ENCODE results near the gene NDUFS4. TPM values are rescaled to one million over a fixed set of nuclear protein-coding genes. Genes with fewer than 3 reads are reported as not detected.
"Not testable (repeated sequence)": the region's sequence is repeated elsewhere in the genome, so short reads cannot be mapped to it uniquely, and the experiment has no call there.

The NDUFS4 gene
- total RNA-seq, 2 donors from 2014 or later, result 29.8 to 39.6 TPM

DNA sequence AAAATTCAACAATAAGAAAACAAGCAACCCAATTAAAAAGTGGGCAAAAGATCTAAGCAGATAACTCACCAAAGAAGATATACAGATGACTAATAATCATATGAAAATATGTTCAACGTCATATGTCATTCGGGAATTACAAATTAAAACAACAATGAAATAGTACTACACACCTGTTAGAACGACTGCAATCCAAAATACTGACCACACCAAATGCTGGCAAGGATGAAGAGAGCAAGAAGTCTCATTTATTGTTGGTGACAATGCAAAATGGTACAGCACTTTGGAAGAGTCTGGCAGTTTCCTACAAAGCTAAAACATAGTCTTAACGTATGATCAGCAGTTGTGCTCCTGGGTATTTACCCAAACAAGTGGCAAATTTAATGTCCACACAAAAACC, 37.5 kb downstream of the NDUFS4 start:
- H3K27ac ChIP-seq, result no peak overlapping the region
- TF ChIP-seq POLR2A (IDR thresholded peaks at IDR 0.05), result no peak
- TF ChIP-seq CTCF (IDR thresholded peaks at IDR 0.05), result no peak

GRCh38 chr5:53601570-53601969, 41.1 kb downstream of the NDUFS4 start:
- DNase-seq (no peak), ATAC-seq (no peak)
- Histone ChIP-seq H3K4me1 (no peaks in the 10 kb centered on the region), H3K36me3 (replicated peaks in 1 of 2; ENCODE audit: insufficient read depth in 1 of 2, low read depth in 2 of 2) (peaks cover 0 to 2% of the 10 kb centered on the region in 2 donors), H3K27me3 (no peaks in the 10 kb centered on the region), H3K27ac (no peak overlapping the region), H3K9me3 (no peaks in the 10 kb centered on the region), H3K4me3 (no peak overlapping the region)
- TF ChIP-seq POLR2A (IDR thresholded peaks at IDR 0.05), result no peak
- no peak for TF ChIP-seq CTCF (IDR thresholded peaks at IDR 0.05)
- intact Hi-C loops (cut with DNase I), result no loop called here
- 82 to 85% methylated on average over 5 of the region's 5 CpGs for WGBS, 2 donors

More for the DNA sequence above, 37.5 kb downstream of the NDUFS4 start:
- Histone ChIP-seq H3K36me3 (replicated peaks in 1 of 2; ENCODE audit: insufficient read depth in 1 of 2, low read depth in 2 of 2) (no peaks in the 10 kb centered on the region), H3K4me1 (peaks cover 5% of the 10 kb centered on the region), H3K4me3 (no peak overlapping the region), H3K27me3 (no peaks in the 10 kb centered on the region), H3K9me3 (no peaks in the 10 kb centered on the region)
- DNase-seq, result no peak
- ATAC-seq, result no peak
- intact Hi-C loops (cut with DNase I), result no loop called here
- WGBS, 2 donors, result 95% methylated on average over 4 of the region's 4 CpGs

DNA sequence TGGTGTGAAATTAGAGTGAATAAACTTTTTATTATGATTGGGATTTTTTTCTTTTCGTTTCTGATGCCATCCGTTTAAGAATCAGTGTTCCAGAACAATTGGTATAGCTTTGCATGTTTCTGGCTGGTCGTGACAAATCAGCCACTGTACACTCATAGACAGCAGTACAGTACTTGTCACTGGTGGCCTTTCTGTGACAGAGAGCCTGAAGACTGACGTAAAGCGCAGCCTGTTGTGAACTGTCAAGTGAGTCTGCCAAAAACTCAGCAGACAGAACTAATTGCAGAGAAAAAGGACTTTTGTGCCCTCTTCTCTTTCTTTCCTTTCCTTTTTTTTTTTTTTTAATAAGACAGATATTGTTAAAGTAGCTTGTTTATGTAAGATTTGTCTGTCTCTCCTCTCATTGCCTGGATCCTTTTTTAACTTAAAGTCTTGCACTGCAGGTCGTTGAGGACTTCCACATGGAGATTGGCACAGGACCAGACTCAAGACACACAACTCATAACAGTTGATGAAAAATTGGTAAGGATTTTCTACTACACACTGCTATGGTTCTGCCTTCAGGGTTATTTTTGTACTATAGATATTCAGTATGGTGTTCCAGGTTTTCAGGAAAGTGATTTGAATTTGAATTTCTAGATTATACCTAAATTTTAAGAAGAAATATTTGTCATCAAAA, 42.7 kb downstream of the NDUFS4 start:
- ATAC-seq, result no peak
- no peak overlapping the region for H3K4me3 ChIP-seq
- TF ChIP-seq POLR2A (IDR thresholded peaks at IDR 0.05) (no peak), CTCF (IDR thresholded peaks at IDR 0.05) (no peak)
- H3K27ac ChIP-seq, result no peak overlapping the region
- H3K4me1 ChIP-seq, result no peaks in the 10 kb centered on the region
- intact Hi-C loops (cut with DNase I), result no loop called here
- peaks cover 0 to 3% of the 10 kb centered on the region in 2 donors for H3K36me3 ChIP-seq (replicated peaks in 1 of 2; ENCODE audit: insufficient read depth in 1 of 2, low read depth in 2 of 2)
- peaks cover 0 to 3% of the 10 kb centered on the region in 2 donors for H3K27me3 ChIP-seq
- 69 to 74% methylated on average over 6 of the region's 6 CpGs for WGBS, 2 donors
- no peak for DNase-seq
- no peaks in the 10 kb centered on the region for H3K9me3 ChIP-seq

- H3K36me3 ChIP-seq (replicated peaks in 1 of 2; ENCODE audit: insufficient read depth in 1 of 2, low read depth in 2 of 2), result peaks cover 0 to 3% of the 10 kb centered on the region in 2 donors
- DNase-seq (no peak), ATAC-seq (no peak)
- intact Hi-C loops (cut with DNase I), result no loop called here
- H3K4me1 ChIP-seq, result no peaks in the 10 kb centered on the region
- WGBS, 2 donors, result 84 to 87% methylated on average over 2 of the region's 2 CpGs
- H3K9me3 ChIP-seq, result no peaks in the 10 kb centered on the region
- H3K27ac ChIP-seq, result no peak overlapping the region
- no peak for TF ChIP-seq CTCF (IDR thresholded peaks at IDR 0.05)
- no peak for TF ChIP-seq POLR2A (IDR thresholded peaks at IDR 0.05)
- no peak overlapping the region for H3K4me3 ChIP-seq
- H3K27me3 ChIP-seq, result peaks cover 0 to 3% of the 10 kb centered on the region in 2 donors
Observed at GRCh38 chr5:53604309-53604708, 43.9 kb downstream of the NDUFS4 start.

DNA sequence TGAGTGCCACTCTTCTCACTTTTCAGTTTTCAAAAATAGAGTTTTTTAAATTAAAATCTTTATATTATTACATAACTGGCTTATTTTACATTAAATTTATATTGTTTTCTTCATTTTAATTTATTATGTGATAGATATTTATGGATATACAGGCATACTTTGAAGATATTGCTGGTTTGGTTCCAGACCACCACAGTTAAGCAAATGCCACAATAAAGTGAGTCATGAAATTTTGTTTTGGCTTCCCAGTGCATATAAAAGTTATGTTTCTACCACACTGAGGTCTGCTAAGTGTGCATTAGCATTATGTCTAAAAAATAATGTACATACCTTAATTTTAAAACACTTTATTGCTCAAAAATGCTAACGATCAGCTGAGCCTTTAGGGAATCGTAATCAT, 47.4 kb downstream of the NDUFS4 start:
- Histone ChIP-seq H3K27me3 (peaks cover 0 to 3% of the 10 kb centered on the region in 2 donors), H3K4me3 (no peak overlapping the region), H3K4me1 (no peaks in the 10 kb centered on the region), H3K9me3 (no peaks in the 10 kb centered on the region), H3K36me3 (replicated peaks in 1 of 2; ENCODE audit: insufficient read depth in 1 of 2, low read depth in 2 of 2) (peaks cover 0 to 3% of the 10 kb centered on the region in 2 donors), H3K27ac (no peak overlapping the region)
- no peak for TF ChIP-seq POLR2A (IDR thresholded peaks at IDR 0.05)
- ATAC-seq (no peak), DNase-seq (no peak)
- intact Hi-C loops (cut with DNase I), result no loop called here
- WGBS, 2 donors, result 95% methylated on average over 2 of the region's 2 CpGs

DNA sequence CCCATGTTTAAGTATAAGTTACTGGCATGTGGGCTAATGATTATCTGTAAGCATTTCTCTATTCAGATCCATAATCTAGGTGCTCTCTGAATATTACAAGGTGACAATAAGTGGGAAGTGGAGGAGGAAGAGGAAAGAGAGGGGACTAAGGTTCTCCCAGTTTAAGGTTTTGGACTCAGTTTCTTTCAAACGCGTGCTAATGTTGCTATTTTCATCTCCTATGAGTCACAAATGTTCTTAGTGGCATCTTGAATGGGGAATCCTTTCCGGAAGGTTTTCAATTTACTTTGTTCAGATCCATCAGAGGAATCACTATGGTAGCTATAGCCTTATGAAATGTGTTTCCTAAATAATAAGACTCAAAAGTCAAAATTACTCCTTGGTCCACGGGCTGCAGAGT, 48.5 kb downstream of the NDUFS4 start:
- 91 to 93% methylated on average over 4 of the region's 4 CpGs for WGBS, 2 donors

More for the DNA sequence above, 48.5 kb downstream of the NDUFS4 start:
- H3K4me3 ChIP-seq; H3K36me3 ChIP-seq (replicated peaks in 1 of 2; ENCODE audit: insufficient read depth in 1 of 2, low read depth in 2 of 2); intact Hi-C loops (cut with DNase I); ATAC-seq; H3K4me1 ChIP-seq; H3K9me3 ChIP-seq; H3K27ac ChIP-seq; DNase-seq; H3K27me3 ChIP-seq: not testable (repeated sequence)
